Pancreas (tissue), 10 donors: ENCODE measurements around the gene KIAA0319L. TPM values are rescaled to one million over a fixed set of nuclear protein-coding genes. Genes with fewer than 3 reads are reported as not detected.
A peak's percentile ranks its signal among the peaks of the same experiment; 100 is the strongest.

ENCODE experiments used
- ATAC-seq, 4 donors: fragments of 200-7000 bp; cut with Tn5 transposase; one replicate each; pipeline versions ENCODE4 v1.8.0 to v1.9.1; 2020; ENCODE audit warnings: mild to moderate bottlenecking in 4 of 4, moderate library complexity in 4 of 4
- DNase-seq, 6 donors: peaks; one replicate each; pipeline ENCODE4 v3.0.0-alpha.2; 2020
- FAIRE-seq: peaks from 2 replicates; lab custom pipeline; 2012; peaks lifted over from hg19 to GRCh38; lab: Jason Lieb, UNC
- H3K27ac ChIP-seq, 4 donors: fragments of 200-600 bp; sonication (generic); 1 replicate in 3 of 4; 2 replicates in 1 of 4; pipeline versions ENCODE4 v1.5.0 to v1.8.0; 2020
- H3K27me3 ChIP-seq, 4 donors: fragments of 200-600 bp; one replicate each; pipeline ENCODE4 v1.8.0; 2021
- H3K36me3 ChIP-seq, 3 donors: fragments of 200-600 bp; sonication (generic) in 1 of 3; one replicate each; pipeline versions ENCODE4 v1.5.0 to v1.8.0; 2020 to 2021
- H3K4me1 ChIP-seq, 3 donors: fragments of 200-600 bp; one replicate each; pipeline ENCODE4 v1.8.0; 2021
- H3K4me3 ChIP-seq, 4 donors: fragments of 200-600 bp; sonication (generic) in 2 of 4; one replicate each; pipeline versions ENCODE4 v1.5.0 to v1.8.0; 2020 to 2021
- H3K9me3 ChIP-seq, 4 donors: fragments of 200-600 bp; one replicate each; pipeline ENCODE4 v1.8.0; 2021
- CTCF ChIP-seq, 4 donors: fragments of 200-600 bp; sonication (generic) in 3 of 4; IDR thresholded peaks; one replicate each; pipeline versions ENCODE4 v1.5.0 to v1.8.0; 2021; ENCODE audit warnings: antibody characterized with exemption in 4 of 4
- WGBS, 2 donors: extraction: QIAGEN DNeasy Blood & Tissue Kit; methylation state at CpG; one replicate each; pipeline ENCODE4 v1.1.7; 2013; 5-methylcytosine and 5-hydroxymethylcytosine counted together
- intact Hi-C, 3 donors: fragments of 100-400 bp; cut with DNase I; formaldehyde crosslinking; loops; one replicate each; pipeline versions ENCODE4 v1.11.1 to v1.14.2; 2022
- polyA plus RNA-seq, 2 donors: library from polyadenylated mRNA; stranded (reverse); fragments of 200-250 nt; gene quantifications; one replicate each; pipeline ENCODE4 v1.2.3, GENCODE V29; 2013
- total RNA-seq, 6 donors: library from RNA; stranded (reverse); fragmentation: NEBNext Ultra II Directional in 4 of 6; extraction: Animal tissue kit (Norgen Biotek cat#: 25700) in 4 of 6; gene quantifications; one replicate each; pipeline versions ENCODE4 v1.2.1 to v1.2.4, GENCODE V29; 2021 to 2023
- donor health status: healthy with polysubstance abuse.
- donor health status: DM: no; HTN: no; CAD: no; lungs with moderate emphysema.
- donor health status: DM: no; HTN: no; CAD: no.
- donor health status: control.
- donor health status: control.
- donor health status: Bipolar disorder and iron deficiency.
- donor health status: DM: yes; HTN: yes; CAD: no.
- donor health status: DM: no; HTN: no; CAD: no.
- donor health status: DM: no; HTN: no; CAD: no.
- donor health status: DM: yes; HTN: yes; CAD: no.

Gene KIAA0319L
- total and polyA plus RNA-seq, 8 donors = 22.9 to 50.8 (median 44.1) TPM

GRCh38 chr1:35441926-35442579 is 115.2 kb downstream of the KIAA0319L start:
- FAIRE-seq = no peak

GRCh38 chr1:35439626-35440025 is 117.6 kb downstream of the KIAA0319L start:
- Histone ChIP-seq H3K36me3 (peaks cover 7 to 62% (median 24%) of the 10 kb centered on the region in 3 donors), H3K27me3 (no peaks in the 10 kb centered on the region), H3K4me1 (no peaks in the 10 kb centered on the region), H3K27ac (no peak overlapping the region), H3K9me3 (no peaks in the 10 kb centered on the region), H3K4me3 (no peak overlapping the region)
- FAIRE-seq (no peak), ATAC-seq (no peak), DNase-seq (no peak)
- WGBS, 2 donors = 89 to 98% methylated on average over 1 of the region's 1 CpG
- TF ChIP-seq CTCF (IDR thresholded peaks at IDR 0.05) = no peak
- intact Hi-C loops = loop anchor here in 1 of 3 donors (10.0 kb wide), 1 partner anchor 285 kb away; no protein-coding TSS in a partner anchor

More at GRCh38 chr1:35441926-35442579, 115.2 kb downstream of the KIAA0319L start:
- Histone ChIP-seq H3K36me3 (peaks cover 3 to 56% (median 15%) of the 10 kb centered on the region in 3 donors), H3K27ac (no peak overlapping the region), H3K4me3 (no peak overlapping the region), H3K9me3 (no peaks in the 10 kb centered on the region), H3K27me3 (no peaks in the 10 kb centered on the region), H3K4me1 (no peaks in the 10 kb centered on the region)
- DNase-seq (no peak), ATAC-seq (no peak)
- intact Hi-C loops = loop anchor here in 1 of 3 donors (10.0 kb wide), 1 partner anchor 283 kb away; no protein-coding TSS in a partner anchor
- TF ChIP-seq CTCF (IDR thresholded peaks at IDR 0.05) = no peak
- 85 to 88% methylated on average over 8 of the region's 8 CpGs for WGBS, 2 donors

- no peak overlapping the region for H3K4me3 ChIP-seq
- no peaks in the 10 kb centered on the region for H3K9me3 ChIP-seq
- H3K4me1 ChIP-seq = no peaks in the 10 kb centered on the region
- ATAC-seq = no peak
- no peak for TF ChIP-seq CTCF (IDR thresholded peaks at IDR 0.05)
- no peak for FAIRE-seq
- intact Hi-C loops = no loop called here
- no peak for DNase-seq
- no peaks in the 10 kb centered on the region for H3K27me3 ChIP-seq
- no peak overlapping the region for H3K27ac ChIP-seq
- 94 to 96% methylated on average over 9 of the region's 9 CpGs for WGBS, 2 donors
- H3K36me3 ChIP-seq = peaks cover 7 to 53% (median 28%) of the 10 kb centered on the region in 3 donors
Observed at GRCh38 chr1:35437200-35437599, 120.0 kb downstream of the KIAA0319L start.

GRCh38 chr1:35436078-35436477 is 121.1 kb downstream of the KIAA0319L start:
- no peak for FAIRE-seq
- no peaks in the 10 kb centered on the region for H3K4me1 ChIP-seq
- H3K27me3 ChIP-seq = no peaks in the 10 kb centered on the region
- no peak for TF ChIP-seq CTCF (IDR thresholded peaks at IDR 0.05)
- WGBS, 2 donors = 93 to 94% methylated on average over 10 of the region's 10 CpGs
- no peak for ATAC-seq
- no peaks in the 10 kb centered on the region for H3K9me3 ChIP-seq
- intact Hi-C loops = no loop called here
- no peak overlapping the region for H3K4me3 ChIP-seq
- H3K27ac ChIP-seq = no peak overlapping the region
- H3K36me3 ChIP-seq = peaks cover 7 to 47% (median 26%) of the 10 kb centered on the region in 3 donors
- DNase-seq = no peak

- no peak for FAIRE-seq
- H3K9me3 ChIP-seq = no peaks in the 10 kb centered on the region
- H3K27me3 ChIP-seq = no peaks in the 10 kb centered on the region
- TF ChIP-seq CTCF (IDR thresholded peaks at IDR 0.05) = no peak
- H3K36me3 ChIP-seq = peaks cover 7 to 35% (median 13%) of the 10 kb centered on the region in 3 donors
- DNase-seq = peak in 1 of 6 donors; percentile 53
- intact Hi-C loops = no loop called here
- 92 to 94% methylated on average over 12 of the region's 12 CpGs for WGBS, 2 donors
- H3K4me3 ChIP-seq = no peak overlapping the region
- no peak for ATAC-seq
- H3K4me1 ChIP-seq = no peaks in the 10 kb centered on the region
- H3K27ac ChIP-seq = no peak overlapping the region
Observed at GRCh38 chr1:35434703-35435102, 122.5 kb downstream of the KIAA0319L start.
